HS-5 (cell line): Measurements from ENCODE around the gene TMEM250.

Experiments
- DNase-seq: peaks from one replicate; pipeline ENCODE4 v3.0.0-alpha.2; 2012; ENCODE audit warnings: low read depth

The TMEM250 gene

GRCh38 chr9:136147038-136147889 is 28.6 kb upstream of the TMEM250 start:
- no peak for DNase-seq

GRCh38 chr9:136146126-136147037 is 27.7 kb upstream of the TMEM250 start:
- DNase-seq, result no peak

GRCh38 chr9:136145580-136145979 is 26.9 kb upstream of the TMEM250 start:
- no peak for DNase-seq

GRCh38 chr9:136144450-136144849 is 25.8 kb upstream of the TMEM250 start:
- no peak for DNase-seq

- DNase-seq, result no peak
Observed at GRCh38 chr9:136143215-136144001, 24.7 kb upstream of the TMEM250 start.

GRCh38 chr9:136142859-136143214 is 24.2 kb upstream of the TMEM250 start:
- DNase-seq, result no peak

- DNase-seq, result no peak
Observed at GRCh38 chr9:136142414-136142796, 23.7 kb upstream of the TMEM250 start.

GRCh38 chr9:136141682-136142413 is 23.2 kb upstream of the TMEM250 start:
- no peak for DNase-seq

- no peak for DNase-seq
Observed at GRCh38 chr9:136140966-136141365, 22.3 kb upstream of the TMEM250 start.

- DNase-seq, result no peak
Observed at GRCh38 chr9:136140046-136140445, 21.4 kb upstream of the TMEM250 start.

GRCh38 chr9:136138566-136138965 is 19.9 kb upstream of the TMEM250 start:
- DNase-seq, result no peak

- no peak for DNase-seq
Observed at GRCh38 chr9:136137321-136138265, 18.9 kb upstream of the TMEM250 start.

- no peak for DNase-seq
Observed at GRCh38 chr9:136136127-136136925, 17.7 kb upstream of the TMEM250 start.

- DNase-seq, result no peak
Observed at GRCh38 chr9:136135326-136136126, 16.9 kb upstream of the TMEM250 start.

- no peak for DNase-seq
Observed at GRCh38 chr9:136133959-136134484, 15.3 kb upstream of the TMEM250 start.

- DNase-seq, result no peak
Observed at GRCh38 chr9:136133191-136133958, 14.7 kb upstream of the TMEM250 start.

GRCh38 chr9:136132512-136133050 is 13.9 kb upstream of the TMEM250 start:
- no peak for DNase-seq
